ENCODE data around the gene IFIH1.

IFIH1 gene

DNA sequence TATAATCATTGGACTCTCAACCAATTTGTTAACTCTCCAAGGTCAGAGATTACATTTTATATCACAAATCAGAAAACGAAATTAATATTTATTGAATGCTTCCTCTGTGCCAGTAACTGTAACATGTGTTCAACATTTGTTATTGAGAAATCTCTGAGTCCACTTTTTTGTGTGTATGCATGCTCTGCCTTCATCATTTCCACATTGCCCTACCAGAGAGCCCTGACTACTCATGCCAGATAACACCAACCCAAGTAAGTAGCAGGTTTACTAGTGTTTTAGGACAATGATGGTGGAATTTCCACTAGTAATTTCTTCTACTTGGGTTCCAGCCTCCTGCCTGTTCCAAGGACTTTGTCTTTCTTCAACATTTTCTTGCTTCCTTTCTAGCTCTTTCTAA is 61.1 kb downstream of the IFIH1 start:
- no peak for DNase-seq (ENCODE audit: low read depth)

DNA sequence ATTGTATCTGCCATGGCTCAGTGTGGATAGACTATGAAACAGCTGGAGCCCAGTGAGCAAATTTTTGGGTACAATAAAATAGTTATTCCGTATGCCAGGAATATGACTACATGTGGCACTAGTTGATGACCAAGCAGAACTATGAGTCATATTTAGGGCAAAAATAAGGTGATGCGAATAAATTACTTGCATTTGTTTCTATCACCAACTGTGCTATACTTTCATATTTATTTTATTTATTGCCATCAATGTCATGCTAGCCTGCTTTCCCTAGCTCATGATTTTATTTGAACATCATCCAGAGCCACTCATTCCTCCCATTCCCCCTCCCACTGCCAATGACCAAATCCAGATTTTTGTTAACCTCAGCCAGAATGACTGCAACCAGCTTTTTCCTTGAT is 61.9 kb downstream of the IFIH1 start:
- DNase-seq (ENCODE audit: low read depth): no peak

DNA sequence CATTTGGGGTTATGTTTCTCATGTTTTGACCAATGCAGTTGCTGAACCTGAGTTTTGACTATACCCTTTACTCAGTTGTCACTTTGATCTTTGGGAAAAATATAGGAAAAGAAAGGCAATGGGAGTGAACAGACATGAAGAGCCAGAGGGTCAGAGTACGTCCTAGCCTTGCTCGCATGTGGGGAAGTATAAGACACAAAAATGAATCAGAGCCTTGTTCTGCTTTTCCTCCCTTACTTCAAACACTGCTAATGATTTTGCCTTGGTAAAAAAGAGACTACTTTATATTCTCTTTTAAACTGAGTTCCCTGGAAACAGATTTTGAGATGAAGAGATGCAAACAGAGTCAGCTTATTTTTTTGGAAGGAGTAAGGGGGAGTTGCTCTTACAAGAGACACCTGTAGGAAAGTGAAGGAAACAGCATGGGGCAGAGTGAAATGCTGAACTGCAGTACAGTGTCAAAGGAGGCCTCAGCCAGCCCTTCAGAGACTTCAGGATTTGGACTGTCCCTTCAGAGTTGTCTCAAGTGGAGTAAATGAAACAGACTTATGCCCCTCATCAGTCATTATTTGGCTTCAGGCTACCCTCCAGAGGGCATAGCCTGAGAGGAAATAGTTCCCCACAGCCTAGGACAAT is 64.1 kb downstream of the IFIH1 start:
- DNase-seq (ENCODE audit: low read depth): no peak

DNA sequence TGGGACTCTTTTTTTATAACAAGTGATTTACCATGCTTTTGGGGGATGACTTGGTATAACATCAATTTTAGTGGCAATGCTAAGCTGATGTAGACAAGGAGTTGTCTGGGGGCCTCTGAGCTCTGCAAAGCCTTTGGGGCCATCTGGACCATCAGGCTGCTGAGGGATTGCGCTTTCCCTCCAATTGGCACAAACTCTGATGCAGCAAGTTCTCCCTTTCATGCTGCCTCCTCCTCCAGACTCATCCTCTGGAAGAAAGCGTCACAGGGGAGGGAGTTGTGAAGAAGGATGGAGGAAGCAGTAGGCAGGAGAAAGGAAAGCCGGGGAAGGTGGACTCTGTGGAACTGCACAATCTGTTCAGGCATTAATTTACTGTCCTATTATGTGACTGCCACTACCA is 65.0 kb downstream of the IFIH1 start:
- no peak for DNase-seq (ENCODE audit: low read depth)

DNA sequence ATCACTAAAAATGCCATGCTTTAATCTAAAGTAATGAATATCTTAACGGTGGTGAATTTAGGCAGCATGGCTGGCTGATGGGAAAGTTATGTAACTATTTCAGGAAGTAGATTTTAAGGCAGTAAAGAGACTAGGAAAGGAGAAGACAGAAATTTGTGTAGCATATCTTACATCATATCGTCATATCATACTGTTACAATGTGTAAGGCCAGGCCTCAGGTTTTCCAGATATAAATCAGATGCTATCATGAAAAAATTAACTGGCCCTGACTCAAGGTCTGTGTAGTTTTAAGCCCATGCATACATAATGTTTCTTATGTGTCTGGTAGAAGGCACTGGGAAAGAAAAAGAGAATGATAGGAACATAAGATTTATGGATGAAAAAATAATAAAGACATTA is 66.3 kb downstream of the IFIH1 start:
- DNase-seq (ENCODE audit: low read depth): no peak

DNA sequence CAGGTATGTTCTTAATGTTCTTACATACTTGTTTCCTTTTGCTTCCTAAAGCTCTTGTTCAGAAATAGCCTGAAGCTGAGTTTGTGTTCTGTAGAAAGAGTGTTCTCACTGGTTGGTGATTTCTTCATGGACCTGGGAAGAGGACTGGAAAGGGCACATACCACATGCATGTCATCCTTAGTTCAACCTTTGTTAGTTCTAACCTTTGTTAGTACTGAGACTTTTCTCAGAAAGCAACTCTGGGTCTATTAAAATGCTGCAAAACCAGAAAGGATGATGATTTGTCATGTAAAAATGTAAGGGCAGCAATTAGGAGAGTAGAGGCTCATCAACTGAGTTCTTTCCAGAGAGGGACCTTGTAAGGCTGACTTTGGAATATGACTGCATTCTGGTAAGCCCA is 72.7 kb downstream of the IFIH1 start:
- DNase-seq (ENCODE audit: low read depth): no peak

DNA sequence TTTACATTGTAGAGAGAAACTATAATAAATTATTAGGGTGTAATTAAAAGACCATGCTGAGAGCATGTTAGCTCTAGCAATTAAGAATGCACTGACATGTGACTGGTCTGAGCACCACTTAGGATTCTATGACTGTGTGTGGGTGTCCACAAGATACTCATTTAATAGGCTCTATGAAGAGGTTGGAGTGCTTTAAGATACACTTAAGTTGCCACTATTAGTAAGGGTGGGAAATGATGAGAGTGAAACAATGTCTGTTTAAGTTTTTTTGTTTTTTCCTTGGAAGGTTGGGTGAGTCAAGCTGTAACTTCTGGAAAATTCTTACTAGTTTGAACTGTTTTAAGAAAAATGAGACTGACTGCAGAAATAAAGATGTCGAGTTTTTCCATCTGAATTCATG is 73.4 kb downstream of the IFIH1 start:
- no peak for DNase-seq (ENCODE audit: low read depth)

DNA sequence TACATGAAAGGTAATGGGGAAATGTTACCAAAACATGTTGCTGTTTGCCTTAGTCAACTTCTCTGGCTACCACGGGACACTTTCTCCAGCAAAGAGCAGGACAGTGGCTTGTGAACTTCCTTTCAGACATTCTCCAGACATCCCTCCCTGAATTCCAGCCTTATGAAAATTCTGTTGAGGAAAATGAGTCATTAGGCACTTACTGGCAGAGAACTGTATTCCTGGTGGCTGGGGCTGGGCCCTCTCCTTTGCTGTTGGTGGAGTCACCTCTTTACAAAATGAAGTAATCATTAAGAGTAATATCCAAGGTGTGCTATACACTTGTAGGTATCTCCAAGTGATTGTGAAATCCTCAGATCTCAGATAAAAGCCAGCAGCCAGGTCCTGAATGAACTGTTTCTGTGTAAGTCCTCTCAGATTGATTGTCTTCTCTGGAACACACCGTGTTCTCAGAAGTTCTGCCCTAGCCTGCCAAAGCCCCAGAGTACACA is 73.9 kb downstream of the IFIH1 start:
- DNase-seq (ENCODE audit: low read depth): peak; percentile 64

DNA sequence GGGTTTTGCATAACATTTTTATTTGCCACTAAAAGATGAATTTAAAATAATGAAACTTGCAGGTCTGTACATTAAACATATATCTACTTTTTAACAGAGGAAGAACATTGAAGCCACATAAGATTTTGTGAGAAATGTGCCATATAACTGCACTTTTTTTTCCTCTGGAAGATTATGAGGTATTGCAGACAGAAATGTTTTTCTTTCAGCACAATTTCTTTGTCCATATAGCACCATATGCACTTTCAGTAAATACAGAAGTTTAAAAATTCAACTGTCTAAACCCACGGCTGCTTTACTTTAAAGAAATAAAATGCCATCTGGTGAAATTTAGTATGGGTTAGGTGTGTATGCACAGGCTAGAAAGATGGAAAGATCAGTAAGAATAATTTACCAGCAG is 74.8 kb downstream of the IFIH1 start:
- DNase-seq (ENCODE audit: low read depth): no peak

DNA sequence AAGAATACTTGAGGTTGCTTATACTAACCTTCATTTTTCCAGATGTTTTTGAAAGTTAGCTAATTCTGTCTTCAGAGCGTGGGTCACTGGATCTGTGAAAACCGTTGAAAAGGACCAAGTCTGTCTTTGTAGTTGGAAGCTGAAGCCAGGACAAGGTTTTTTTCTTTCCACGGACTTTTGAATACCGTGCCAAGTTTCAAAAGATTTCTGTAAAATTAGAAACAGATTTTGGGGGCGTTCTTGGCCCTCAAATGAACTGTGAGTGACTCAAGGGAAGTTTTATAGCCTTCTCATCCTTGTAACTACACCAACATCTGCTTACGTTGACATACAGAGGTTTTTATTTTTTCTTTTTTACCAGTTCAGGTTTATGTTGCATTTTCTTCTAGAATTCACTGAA is 75.2 kb downstream of the IFIH1 start, which contains the start of gene FAP:
Gene FAP (minus strand): TSS at position 152 of the 400 bp plus-strand sequence. CDS start 118 bp downstream, at position 34.
- no peak for DNase-seq (ENCODE audit: low read depth)

DNA sequence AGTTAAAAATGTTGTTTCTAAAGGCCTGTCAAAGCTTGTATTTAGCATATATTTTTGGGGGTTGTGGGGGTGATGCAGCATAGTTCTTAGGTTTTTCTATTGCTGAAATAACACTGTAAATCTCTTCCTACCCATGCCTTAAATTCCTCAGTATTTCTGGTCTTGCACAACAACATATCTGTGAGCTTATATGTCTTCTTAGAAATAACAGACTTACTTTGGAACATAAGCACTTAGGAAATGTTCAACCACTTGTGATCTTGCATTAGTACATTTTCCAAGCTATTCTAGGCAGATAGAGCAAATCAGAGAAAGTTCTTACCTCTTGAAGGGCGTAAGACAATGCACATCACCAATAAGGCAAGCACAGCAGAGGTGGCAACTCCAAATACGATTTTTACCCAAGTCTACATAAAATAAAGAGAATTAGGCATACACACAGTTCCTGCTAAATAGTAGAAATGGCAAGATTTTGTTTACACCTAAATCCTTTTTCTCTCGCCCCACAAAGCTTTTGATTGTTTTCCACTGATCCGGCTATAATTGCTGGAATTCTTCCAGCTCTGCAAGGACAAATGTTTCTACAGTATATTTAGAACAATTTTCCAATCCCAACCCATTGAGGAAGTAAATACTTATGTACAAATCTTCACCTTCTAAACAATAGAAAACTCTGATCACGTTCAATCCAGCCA is 75.8 kb downstream of the IFIH1 start:
- DNase-seq (ENCODE audit: low read depth): no peak

DNA sequence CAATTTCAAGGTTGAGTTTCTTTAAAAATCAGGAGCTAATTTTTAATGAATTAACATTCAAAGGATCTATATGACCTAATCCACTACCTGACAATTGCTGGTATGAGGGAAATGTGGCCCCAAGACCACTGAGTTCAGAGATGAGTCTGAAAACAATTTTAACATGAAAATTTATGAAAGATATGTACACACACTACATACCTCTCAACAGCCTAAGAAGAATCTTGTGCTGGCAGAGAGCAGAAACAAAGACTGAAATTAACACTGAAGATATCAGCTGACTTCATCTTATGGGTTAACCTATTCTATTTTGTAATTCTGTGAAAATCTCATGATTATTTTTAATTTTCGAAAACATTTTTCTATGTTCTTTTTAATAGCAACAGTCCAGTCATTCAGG is 76.9 kb downstream of the IFIH1 start:
- DNase-seq (ENCODE audit: low read depth): no peak

DNA sequence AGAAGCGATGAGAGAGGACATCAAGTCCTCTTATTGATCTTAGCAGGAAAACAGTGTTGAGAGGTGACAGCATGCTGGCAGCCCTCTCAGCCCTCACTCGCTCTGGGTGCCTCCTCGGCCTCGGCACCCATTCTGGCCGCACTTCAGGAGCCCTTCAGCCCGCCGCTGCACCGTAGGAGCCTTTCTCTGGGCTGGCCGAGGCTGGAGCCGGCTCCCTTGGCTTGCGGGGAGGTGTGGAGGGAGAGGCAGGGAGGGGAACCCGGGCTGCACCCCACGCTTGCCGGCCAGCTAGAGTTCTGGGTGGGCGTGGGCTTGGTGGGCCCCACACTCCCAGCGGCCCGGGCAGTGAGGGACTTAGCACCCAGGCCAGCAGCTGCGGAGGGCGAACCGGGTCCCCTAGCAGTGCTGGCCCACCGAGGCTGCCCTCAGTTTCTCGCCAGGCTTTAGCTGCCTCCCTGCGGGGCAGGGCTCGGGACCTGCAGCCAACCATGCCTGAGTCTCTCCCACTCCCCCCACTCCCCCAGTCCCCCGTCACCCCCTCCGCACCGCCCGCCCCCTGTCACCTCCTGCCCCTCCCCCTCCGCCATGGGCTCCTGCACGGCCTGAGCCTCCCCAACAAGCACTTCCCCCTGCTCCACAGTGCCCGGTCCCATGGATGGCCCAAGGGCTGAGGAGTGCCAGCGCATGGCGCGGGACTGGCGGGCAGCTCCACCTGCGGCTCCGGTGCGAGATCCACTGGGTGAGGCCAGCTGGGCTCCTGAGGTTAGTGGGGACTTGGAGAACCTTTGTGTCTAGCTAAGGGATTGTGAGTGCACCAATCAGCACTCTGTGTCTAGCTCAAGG is 83.6 kb downstream of the IFIH1 start:
- DNase-seq (ENCODE audit: low read depth): no peak

DNA sequence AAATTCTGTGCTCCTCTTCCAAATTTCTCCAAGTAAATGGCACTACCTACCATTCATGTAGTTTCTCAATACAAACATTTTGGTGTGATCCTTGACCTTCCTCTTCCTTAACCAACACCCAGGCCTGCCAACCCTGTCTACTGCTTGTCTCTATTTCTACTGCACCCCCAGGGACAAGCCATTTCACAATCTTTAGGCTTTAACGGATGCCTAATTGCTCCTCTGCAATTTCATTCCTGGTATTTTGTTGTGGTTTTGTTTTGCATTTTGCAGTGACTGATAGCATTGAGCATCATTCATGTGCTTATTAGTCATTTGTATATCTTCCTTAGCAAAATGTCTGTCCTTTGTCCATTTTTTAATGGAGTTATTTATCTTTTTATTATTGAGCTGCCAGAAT is 85.3 kb downstream of the IFIH1 start:
- DNase-seq (ENCODE audit: low read depth): no peak

DNA sequence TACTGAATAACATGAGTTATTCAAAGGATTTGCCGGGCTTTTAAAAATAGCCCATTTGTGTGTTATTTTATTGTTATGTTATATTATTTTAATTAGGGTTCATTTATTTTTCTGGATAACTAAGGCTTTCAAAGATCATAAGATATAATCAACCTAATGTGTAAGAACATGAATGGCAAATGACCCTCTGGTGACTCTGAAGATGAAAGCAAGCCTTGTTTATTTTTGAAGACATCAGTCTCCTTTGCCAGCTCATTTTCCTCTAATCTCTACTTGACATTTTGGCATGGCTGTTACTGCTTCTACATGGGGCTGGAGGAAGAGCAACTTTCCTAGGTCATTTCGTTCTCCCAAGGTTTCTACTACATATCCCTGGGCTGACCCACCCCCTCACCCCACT is 85.8 kb downstream of the IFIH1 start:
- DNase-seq (ENCODE audit: low read depth): no peak

DNA sequence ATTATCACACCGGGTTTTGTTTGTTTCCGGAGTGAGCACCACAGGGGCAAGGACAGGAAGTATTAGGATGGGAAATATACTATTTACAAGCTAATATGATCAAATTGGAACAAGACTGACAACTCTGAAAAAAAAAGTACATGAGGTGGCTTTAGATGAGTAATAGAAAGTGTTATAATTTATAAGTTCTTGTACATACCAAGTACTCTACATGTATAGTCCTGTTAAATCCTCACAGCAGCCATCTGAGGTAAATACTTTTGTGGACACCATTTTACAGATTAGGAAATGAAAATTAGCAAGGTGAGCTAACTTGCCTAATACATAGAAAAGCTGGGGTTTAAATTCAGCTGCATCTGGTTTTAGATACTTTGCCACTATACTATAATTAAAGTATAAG is 86.5 kb downstream of the IFIH1 start:
- no peak for DNase-seq (ENCODE audit: low read depth)

DNA sequence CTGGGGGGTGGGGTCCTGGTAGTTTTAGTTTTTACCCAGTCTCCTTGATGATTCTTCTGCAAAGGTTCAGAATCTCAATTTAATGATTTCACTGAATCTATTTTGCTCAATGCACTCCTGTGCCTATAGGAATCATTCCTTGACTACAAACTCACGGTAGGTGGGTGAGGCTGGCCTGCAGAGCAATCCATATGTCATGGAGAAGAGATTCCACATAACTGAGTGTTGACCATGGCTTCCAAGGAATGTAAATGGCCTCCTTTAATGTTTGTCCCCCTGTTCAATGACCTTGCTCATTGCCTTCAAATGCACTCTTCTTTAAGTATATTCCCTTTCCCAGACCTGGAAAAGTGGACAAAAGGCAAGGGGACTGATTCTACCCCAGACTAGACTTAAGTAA is 87.7 kb downstream of the IFIH1 start:
- no peak for DNase-seq (ENCODE audit: low read depth)

DNA sequence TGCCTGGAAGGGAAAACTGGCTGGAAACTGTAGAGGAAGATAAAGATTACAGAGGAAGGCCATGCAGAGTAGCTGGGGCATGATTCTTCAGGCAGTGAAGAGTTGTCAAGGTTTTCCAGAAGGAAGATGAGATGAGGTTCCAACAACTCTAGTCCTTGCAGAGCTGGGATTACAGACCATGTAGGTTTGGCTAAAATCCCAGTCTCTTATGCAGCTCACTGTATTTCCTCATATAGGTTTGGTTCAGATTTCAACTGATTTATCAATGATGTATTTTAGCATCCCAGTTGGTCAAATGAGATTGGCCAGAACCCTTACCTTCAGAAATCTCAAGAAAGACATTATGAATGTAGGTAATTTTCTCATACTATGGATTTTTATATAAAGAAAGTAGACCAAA is 91.6 kb downstream of the IFIH1 start:
- no peak for DNase-seq (ENCODE audit: low read depth)

DNA sequence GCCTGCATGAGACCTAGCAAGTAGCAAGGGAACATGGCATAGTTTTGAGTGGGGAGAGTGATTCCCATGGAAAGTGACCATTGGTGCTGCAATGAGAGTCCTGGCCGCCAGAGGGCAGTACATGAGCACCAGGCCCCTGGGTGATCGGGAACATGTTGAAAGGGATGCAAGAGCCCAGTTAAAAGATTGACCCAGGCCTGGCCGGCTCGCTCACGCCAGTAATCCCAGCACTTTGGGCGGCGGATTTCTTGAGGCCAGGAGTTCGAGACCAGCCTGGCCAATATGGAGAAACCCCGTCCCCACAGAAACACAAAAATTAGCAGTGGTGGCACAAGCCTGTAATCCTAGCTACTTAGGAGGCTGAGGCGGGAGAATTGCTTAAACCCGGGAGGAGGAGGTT is 97.4 kb downstream of the IFIH1 start:
- no peak for DNase-seq (ENCODE audit: low read depth)

DNA sequence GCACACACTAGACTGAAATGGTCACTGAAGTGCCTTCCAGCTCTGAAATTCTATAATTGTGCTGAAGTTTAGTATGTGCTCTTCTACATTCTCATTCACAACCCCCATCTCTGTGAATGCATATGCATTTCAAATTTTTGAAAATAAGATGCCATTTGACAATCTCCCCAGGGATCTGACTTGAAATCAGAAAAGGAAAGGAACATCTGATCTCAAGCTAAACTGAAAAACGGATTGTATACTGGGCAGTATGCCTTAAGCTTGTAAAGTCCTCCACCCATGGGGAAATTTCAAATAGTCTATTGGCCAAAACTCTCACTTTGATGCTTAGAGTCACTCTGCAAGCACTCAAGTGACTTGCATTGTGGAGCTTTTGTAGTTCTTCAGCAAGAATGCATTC is 98.1 kb downstream of the IFIH1 start:
- DNase-seq (ENCODE audit: low read depth): no peak

DNA sequence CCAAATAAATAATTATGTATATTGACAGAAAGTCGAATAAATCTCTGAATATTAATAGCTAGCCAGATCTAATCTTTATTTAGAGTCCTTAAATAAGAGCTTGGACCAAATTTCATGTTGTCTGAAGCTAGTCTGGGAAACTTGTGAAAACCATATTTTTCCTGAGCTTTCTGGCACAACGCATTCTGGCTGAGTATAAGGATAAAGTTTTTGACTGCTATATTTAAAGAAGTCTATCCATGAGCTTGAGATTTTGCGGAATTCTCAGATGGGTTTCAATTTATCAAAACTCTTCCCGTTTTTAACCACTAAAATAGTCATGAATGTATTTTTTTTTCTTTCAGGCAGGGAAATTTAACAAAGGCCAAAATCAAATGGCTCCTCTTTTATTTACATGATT is 99.1 kb downstream of the IFIH1 start:
- no peak for DNase-seq (ENCODE audit: low read depth)

DNA sequence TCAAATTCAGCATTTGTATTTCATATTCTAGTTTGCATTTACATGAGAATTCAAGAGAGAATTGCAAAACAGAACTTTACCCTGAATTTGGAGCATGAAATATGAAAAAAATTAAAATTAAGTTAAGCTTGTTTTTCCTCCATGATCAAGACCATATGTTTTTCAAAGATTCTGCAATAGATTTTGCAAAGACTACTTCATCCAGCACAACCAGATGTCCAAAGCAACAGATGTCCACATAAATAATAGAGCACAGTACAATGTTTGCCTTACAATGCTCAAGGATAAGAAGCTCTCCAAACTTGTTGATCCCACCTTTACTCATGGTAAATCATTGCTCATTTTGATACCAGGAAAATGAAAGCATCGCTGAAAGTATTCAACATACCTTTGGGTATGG is 100.9 kb downstream of the IFIH1 start:
- DNase-seq (ENCODE audit: low read depth): no peak
